ENCODE measurements around the gene HLCS.

The HLCS gene

DNA sequence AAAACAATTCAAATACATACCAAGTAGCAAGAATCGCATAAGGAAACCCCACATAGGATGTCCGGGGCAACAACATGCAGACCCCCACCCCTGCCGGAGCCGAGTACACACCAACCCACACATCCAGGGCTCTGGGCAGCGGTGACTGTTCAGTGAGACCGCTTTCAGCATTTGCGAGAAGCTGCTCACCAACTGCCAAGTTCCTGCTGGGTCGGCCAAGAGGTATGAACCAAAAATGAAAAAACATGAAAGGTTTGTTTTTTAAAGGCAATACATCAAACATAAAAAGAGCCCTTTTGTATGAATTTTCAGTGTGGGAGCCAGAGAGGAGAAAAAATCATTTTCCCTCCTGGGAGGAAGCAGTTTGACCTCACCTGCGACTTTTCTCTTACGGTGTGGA lies 175.3 kb downstream of the HLCS start:
- Histone ChIP-seq H3K4me3 (ENCODE audit: low read depth in 1 of 5, low read length in 5 of 5) (no peak overlapping the region), H3K9ac (ENCODE audit: low read length in 5 of 5) (no peak overlapping the region), H3K27ac (ENCODE audit: low read depth, low read length) (no peak overlapping the region), H3K4me1 (ENCODE audit: control insufficient read depth in 5 of 5, insufficient read depth in 5 of 5, low read length in 5 of 5) (no peaks in the 10 kb centered on the region), H3K9me3 (ENCODE audit: control insufficient read depth in 5 of 5, low read length in 5 of 5) (peaks cover 0 to 3% (median 0%) of the 10 kb centered on the region in 5 donors), H3K27me3 (ENCODE audit: control insufficient read depth in 5 of 5, insufficient read depth in 4 of 5, low read length in 5 of 5) (no peaks in the 10 kb centered on the region), H3K36me3 (ENCODE audit: control insufficient read depth in 5 of 5, insufficient read depth in 5 of 5, low read length in 5 of 5) (no peaks in the 10 kb centered on the region)

GRCh38 chr21:36790616-36791015 lies 175.9 kb downstream of the HLCS start:
- Histone ChIP-seq H3K36me3 (ENCODE audit: control insufficient read depth in 5 of 5, insufficient read depth in 5 of 5, low read length in 5 of 5) (no peaks in the 10 kb centered on the region), H3K9me3 (ENCODE audit: control insufficient read depth in 5 of 5, low read length in 5 of 5) (no peaks in the 10 kb centered on the region), H3K27ac (ENCODE audit: low read depth, low read length) (no peak overlapping the region), H3K4me1 (ENCODE audit: control insufficient read depth in 5 of 5, insufficient read depth in 5 of 5, low read length in 5 of 5) (peaks cover 0 to 3% (median 0%) of the 10 kb centered on the region in 5 donors), H3K27me3 (ENCODE audit: control insufficient read depth in 5 of 5, insufficient read depth in 4 of 5, low read length in 5 of 5) (no peaks in the 10 kb centered on the region), H3K9ac (ENCODE audit: low read length in 5 of 5) (no peak overlapping the region), H3K4me3 (ENCODE audit: low read depth in 1 of 5, low read length in 5 of 5) (no peak overlapping the region)

DNA sequence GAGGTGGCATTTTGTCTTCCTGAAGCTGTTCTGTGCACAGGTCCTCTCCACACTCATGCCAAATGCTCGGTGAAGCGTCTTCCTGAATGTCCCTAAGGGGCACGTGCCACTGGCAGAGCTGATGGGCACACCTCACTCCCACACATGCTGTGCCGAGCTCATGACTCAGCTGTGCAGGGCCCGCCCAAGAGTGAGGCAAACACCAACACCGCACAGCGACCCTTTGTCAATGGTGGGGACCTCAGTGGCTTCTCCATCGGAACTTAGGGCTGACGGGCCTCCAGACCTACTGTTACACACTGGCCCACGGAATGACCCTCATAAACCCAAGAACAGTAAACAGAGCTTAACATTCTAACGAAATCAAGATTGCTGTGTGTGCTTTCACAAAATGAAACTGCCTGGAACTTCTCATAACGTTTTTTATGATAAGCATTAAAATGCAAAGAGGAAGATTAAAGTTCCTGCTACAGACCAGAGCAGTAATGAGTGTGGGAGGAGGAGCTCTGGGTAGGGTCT lies 178.3 kb downstream of the HLCS start:
- no peaks in the 10 kb centered on the region for H3K27me3 ChIP-seq (ENCODE audit: control insufficient read depth in 5 of 5, insufficient read depth in 4 of 5, low read length in 5 of 5)
- no peak overlapping the region for H3K27ac ChIP-seq (ENCODE audit: low read depth, low read length)
- no peaks in the 10 kb centered on the region for H3K9me3 ChIP-seq (ENCODE audit: control insufficient read depth in 5 of 5, low read length in 5 of 5)
- no peak overlapping the region for H3K4me3 ChIP-seq (ENCODE audit: low read depth in 1 of 5, low read length in 5 of 5)
- H3K4me1 ChIP-seq (ENCODE audit: control insufficient read depth in 5 of 5, insufficient read depth in 5 of 5, low read length in 5 of 5): peaks cover 0 to 3% (median 0%) of the 10 kb centered on the region in 5 donors
- no peaks in the 10 kb centered on the region for H3K36me3 ChIP-seq (ENCODE audit: control insufficient read depth in 5 of 5, insufficient read depth in 5 of 5, low read length in 5 of 5)
- no peak overlapping the region for H3K9ac ChIP-seq (ENCODE audit: low read length in 5 of 5)

- H3K4me3 ChIP-seq (ENCODE audit: low read depth in 1 of 5, low read length in 5 of 5): no peak overlapping the region
- no peaks in the 10 kb centered on the region for H3K36me3 ChIP-seq (ENCODE audit: control insufficient read depth in 5 of 5, insufficient read depth in 5 of 5, low read length in 5 of 5)
- H3K4me1 ChIP-seq (ENCODE audit: control insufficient read depth in 5 of 5, insufficient read depth in 5 of 5, low read length in 5 of 5): peaks cover 0 to 3% (median 0%) of the 10 kb centered on the region in 5 donors
- no peak overlapping the region for H3K9ac ChIP-seq (ENCODE audit: low read length in 5 of 5)
- no peaks in the 10 kb centered on the region for H3K9me3 ChIP-seq (ENCODE audit: control insufficient read depth in 5 of 5, low read length in 5 of 5)
- H3K27me3 ChIP-seq (ENCODE audit: control insufficient read depth in 5 of 5, insufficient read depth in 4 of 5, low read length in 5 of 5): no peaks in the 10 kb centered on the region
- no peak overlapping the region for H3K27ac ChIP-seq (ENCODE audit: low read depth, low read length)
These were observed 180.3 kb downstream of the HLCS start for GRCh38 chr21:36786186-36786585.

GRCh38 chr21:36785615-36786014 lies 180.9 kb downstream of the HLCS start:
- no peaks in the 10 kb centered on the region for H3K9me3 ChIP-seq (ENCODE audit: control insufficient read depth in 5 of 5, low read length in 5 of 5)
- peaks cover 0 to 3% (median 0%) of the 10 kb centered on the region in 5 donors for H3K4me1 ChIP-seq (ENCODE audit: control insufficient read depth in 5 of 5, insufficient read depth in 5 of 5, low read length in 5 of 5)
- H3K36me3 ChIP-seq (ENCODE audit: control insufficient read depth in 5 of 5, insufficient read depth in 5 of 5, low read length in 5 of 5): no peaks in the 10 kb centered on the region
- H3K4me3 ChIP-seq (ENCODE audit: low read depth in 1 of 5, low read length in 5 of 5): no peak overlapping the region
- no peak overlapping the region for H3K9ac ChIP-seq (ENCODE audit: low read length in 5 of 5)
- no peaks in the 10 kb centered on the region for H3K27me3 ChIP-seq (ENCODE audit: control insufficient read depth in 5 of 5, insufficient read depth in 4 of 5, low read length in 5 of 5)
- no peak overlapping the region for H3K27ac ChIP-seq (ENCODE audit: low read depth, low read length)

GRCh38 chr21:36784947-36785346 lies 181.5 kb downstream of the HLCS start:
- H3K36me3 ChIP-seq (ENCODE audit: control insufficient read depth in 5 of 5, insufficient read depth in 5 of 5, low read length in 5 of 5): no peaks in the 10 kb centered on the region
- H3K27ac ChIP-seq (ENCODE audit: low read depth, low read length): no peak overlapping the region

DNA sequence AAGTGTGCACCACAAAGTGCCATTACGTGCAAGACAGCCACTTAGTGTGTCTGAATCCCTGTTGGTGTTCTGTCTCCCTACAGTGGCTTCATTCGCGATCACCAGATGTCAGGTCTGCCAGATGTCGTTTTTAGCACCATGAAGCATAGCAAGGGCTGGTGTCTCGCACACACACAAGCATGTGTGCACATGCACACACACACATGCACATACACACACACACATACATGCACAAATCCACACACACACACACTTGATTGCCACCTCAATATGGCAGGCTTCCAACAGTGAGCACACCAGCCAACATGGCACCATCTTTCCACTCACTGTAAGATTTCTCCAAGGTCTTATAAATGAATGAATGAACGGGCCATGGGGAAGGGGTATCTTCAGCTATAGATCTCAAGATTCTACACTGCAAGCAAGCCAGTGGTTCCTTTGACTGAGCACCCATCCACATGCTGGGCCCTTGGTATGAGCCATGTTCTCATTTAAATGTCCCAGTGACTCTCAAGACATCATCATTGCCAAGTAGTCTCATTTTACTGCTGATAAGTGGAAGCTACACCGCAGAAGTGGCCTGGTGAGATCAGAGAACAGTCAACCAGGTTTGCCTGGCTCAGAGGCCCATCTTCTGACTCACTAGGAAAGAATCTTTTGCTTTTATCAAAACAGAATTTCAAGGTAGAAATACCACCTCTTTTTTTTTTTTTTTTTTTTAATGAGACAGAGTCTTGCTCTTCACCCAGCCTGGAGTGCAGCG lies 182.7 kb downstream of the HLCS start:
- Histone ChIP-seq H3K27me3 (ENCODE audit: control insufficient read depth in 5 of 5, insufficient read depth in 4 of 5, low read length in 5 of 5) (no peaks in the 10 kb centered on the region), H3K4me3 (ENCODE audit: low read depth in 1 of 5, low read length in 5 of 5) (no peak overlapping the region), H3K27ac (ENCODE audit: low read depth, low read length) (no peak overlapping the region), H3K4me1 (ENCODE audit: control insufficient read depth in 5 of 5, insufficient read depth in 5 of 5, low read length in 5 of 5) (peaks cover 0 to 3% (median 0%) of the 10 kb centered on the region in 5 donors), H3K9ac (ENCODE audit: low read length in 5 of 5) (no peak overlapping the region), H3K36me3 (ENCODE audit: control insufficient read depth in 5 of 5, insufficient read depth in 5 of 5, low read length in 5 of 5) (no peaks in the 10 kb centered on the region), H3K9me3 (ENCODE audit: control insufficient read depth in 5 of 5, low read length in 5 of 5) (no peaks in the 10 kb centered on the region)

More at GRCh38 chr21:36784947-36785346, 181.5 kb downstream of the HLCS start:
- peaks cover 0 to 3% (median 0%) of the 10 kb centered on the region in 5 donors for H3K4me1 ChIP-seq (ENCODE audit: control insufficient read depth in 5 of 5, insufficient read depth in 5 of 5, low read length in 5 of 5)
- H3K9ac ChIP-seq (ENCODE audit: low read length in 5 of 5): no peak overlapping the region
- no peaks in the 10 kb centered on the region for H3K27me3 ChIP-seq (ENCODE audit: control insufficient read depth in 5 of 5, insufficient read depth in 4 of 5, low read length in 5 of 5)
- no peaks in the 10 kb centered on the region for H3K9me3 ChIP-seq (ENCODE audit: control insufficient read depth in 5 of 5, low read length in 5 of 5)
- H3K4me3 ChIP-seq (ENCODE audit: low read depth in 1 of 5, low read length in 5 of 5): no peak overlapping the region

GRCh38 chr21:36780861-36781260 lies 185.6 kb downstream of the HLCS start:
- Histone ChIP-seq H3K27me3 (ENCODE audit: control insufficient read depth in 5 of 5, insufficient read depth in 4 of 5, low read length in 5 of 5) (no peaks in the 10 kb centered on the region), H3K27ac (ENCODE audit: low read depth, low read length) (no peak overlapping the region), H3K36me3 (ENCODE audit: control insufficient read depth in 5 of 5, insufficient read depth in 5 of 5, low read length in 5 of 5) (no peaks in the 10 kb centered on the region), H3K4me1 (ENCODE audit: control insufficient read depth in 5 of 5, insufficient read depth in 5 of 5, low read length in 5 of 5) (peaks cover 0 to 3% (median 0%) of the 10 kb centered on the region in 5 donors), H3K9ac (ENCODE audit: low read length in 5 of 5) (no peak overlapping the region), H3K9me3 (ENCODE audit: control insufficient read depth in 5 of 5, low read length in 5 of 5) (no peaks in the 10 kb centered on the region), H3K4me3 (ENCODE audit: low read depth in 1 of 5, low read length in 5 of 5) (no peak overlapping the region)

GRCh38 chr21:36776981-36777617 lies 189.4 kb downstream of the HLCS start:
- Histone ChIP-seq H3K27me3 (ENCODE audit: control insufficient read depth in 5 of 5, insufficient read depth in 4 of 5, low read length in 5 of 5) (no peaks in the 10 kb centered on the region), H3K36me3 (ENCODE audit: control insufficient read depth in 5 of 5, insufficient read depth in 5 of 5, low read length in 5 of 5) (no peaks in the 10 kb centered on the region), H3K9ac (ENCODE audit: low read length in 5 of 5) (no peak overlapping the region), H3K9me3 (ENCODE audit: control insufficient read depth in 5 of 5, low read length in 5 of 5) (no peaks in the 10 kb centered on the region), H3K4me1 (ENCODE audit: control insufficient read depth in 5 of 5, insufficient read depth in 5 of 5, low read length in 5 of 5) (peaks cover 0 to 1% (median 0%) of the 10 kb centered on the region in 5 donors), H3K4me3 (ENCODE audit: low read depth in 1 of 5, low read length in 5 of 5) (no peak overlapping the region), H3K27ac (ENCODE audit: low read depth, low read length) (no peak overlapping the region)

DNA sequence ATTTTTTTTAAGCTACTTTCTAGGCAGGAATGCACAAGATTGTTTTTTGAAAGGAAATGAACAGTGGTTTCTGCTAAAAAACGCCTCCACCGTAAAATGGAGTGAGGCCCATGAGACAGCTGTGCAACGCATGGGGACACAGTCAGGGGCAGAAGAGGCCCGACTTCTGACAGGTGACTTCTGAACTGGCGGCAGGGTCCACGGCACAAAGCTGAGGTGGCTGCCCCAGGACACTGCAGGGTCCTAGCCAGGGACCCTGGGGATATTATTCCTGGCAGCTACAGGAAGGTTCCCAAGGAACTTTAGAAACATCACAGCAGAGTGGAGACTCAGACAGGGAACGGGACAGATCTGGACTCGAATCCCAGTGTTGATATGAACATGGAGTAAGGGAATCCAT lies 192.5 kb downstream of the HLCS start:
- Histone ChIP-seq H3K9ac (ENCODE audit: low read length in 5 of 5) (no peak overlapping the region), H3K9me3 (ENCODE audit: control insufficient read depth in 5 of 5, low read length in 5 of 5) (no peaks in the 10 kb centered on the region), H3K4me1 (ENCODE audit: control insufficient read depth in 5 of 5, insufficient read depth in 5 of 5, low read length in 5 of 5) (peaks cover 0 to 9% (median 1%) of the 10 kb centered on the region in 5 donors), H3K27me3 (ENCODE audit: control insufficient read depth in 5 of 5, insufficient read depth in 4 of 5, low read length in 5 of 5) (no peaks in the 10 kb centered on the region), H3K36me3 (ENCODE audit: control insufficient read depth in 5 of 5, insufficient read depth in 5 of 5, low read length in 5 of 5) (no peaks in the 10 kb centered on the region), H3K4me3 (ENCODE audit: low read depth in 1 of 5, low read length in 5 of 5) (no peak overlapping the region), H3K27ac (ENCODE audit: low read depth, low read length) (no peak overlapping the region)
